Parathyroid adenoma (tissue), 2 donors: ENCODE data around the gene NAV2.
A peak's percentile ranks its signal among the peaks of the same experiment; 100 is the strongest.

Experiments used
- H2AFZ ChIP-seq: fragments of 300-600 bp; sonication (generic); one replicate; pipeline ENCODE4 v1.7.0; 2017; ENCODE audit warnings: antibody characterized with exemption, mild to moderate bottlenecking
- H3K27ac ChIP-seq: fragments of 300-600 bp; sonication (generic); one replicate; pipeline ENCODE4 v1.7.0; 2017
- H3K27me3 ChIP-seq: fragments of 300-600 bp; sonication (generic); one replicate; pipeline ENCODE4 v1.7.0; 2017; ENCODE audit warnings: low read length; ENCODE audit not compliant: control insufficient read depth, insufficient read depth
- H3K36me3 ChIP-seq: fragments of 300-600 bp; sonication (generic); one replicate; pipeline ENCODE4 v1.7.0; 2017; ENCODE audit warnings: low read length; ENCODE audit not compliant: control insufficient read depth, insufficient read depth
- H3K4me1 ChIP-seq: fragments of 300-600 bp; sonication (generic); one replicate; pipeline ENCODE4 v1.7.0; 2017; ENCODE audit warnings: control low read depth
- H3K4me2 ChIP-seq: fragments of 300-600 bp; sonication (generic); one replicate; pipeline ENCODE4 v1.7.0; 2017; ENCODE audit warnings: low read length
- H3K4me3 ChIP-seq: fragments of 300-600 bp; sonication (generic); one replicate; pipeline ENCODE4 v1.7.0; 2017; ENCODE audit warnings: low read depth, low read length
- H3K79me2 ChIP-seq: fragments of 300-600 bp; sonication (generic); one replicate; pipeline ENCODE4 v1.7.0; 2017; ENCODE audit warnings: control low read depth
- H3K9ac ChIP-seq: fragments of 300-600 bp; sonication (generic); one replicate; pipeline ENCODE4 v1.7.0; 2017; ENCODE audit warnings: mild to moderate bottlenecking
- H3K9me3 ChIP-seq: fragments of 300-600 bp; sonication (generic); one replicate; pipeline ENCODE4 v1.7.0; 2017; ENCODE audit warnings: low read length; ENCODE audit not compliant: control insufficient read depth
- CTCF ChIP-seq: fragments of 300-600 bp; sonication (generic); IDR thresholded peaks from one replicate; pipeline ENCODE4 v1.7.0; 2017; ENCODE audit warnings: antibody characterized with exemption, mild to moderate bottlenecking
- donor health status: primary hyperparathyroidism.

The NAV2 gene

DNA sequence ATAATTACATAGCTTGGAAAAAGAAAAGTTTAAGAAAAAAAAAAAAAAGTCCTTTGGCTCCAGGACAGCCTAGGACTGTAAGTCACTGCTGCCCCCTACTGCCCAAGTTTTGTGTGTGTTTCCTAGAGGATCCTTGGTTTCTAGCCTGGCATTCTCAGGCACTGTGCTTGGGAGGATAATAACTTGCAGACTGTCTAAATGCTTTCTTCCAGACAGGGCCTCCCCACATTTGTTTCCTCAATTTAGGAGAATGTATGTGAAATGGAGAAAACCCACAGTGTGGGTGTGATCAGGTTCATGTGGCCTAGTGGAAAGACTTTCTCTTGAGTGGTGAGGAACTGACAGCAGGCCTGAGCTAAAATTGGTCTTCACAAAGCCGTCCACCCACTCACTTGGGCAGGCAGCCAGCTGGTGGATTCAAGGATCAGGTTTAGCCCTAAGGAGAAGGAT, 191.0 kb downstream of the NAV2 start:
- peak; percentile 56 for TF ChIP-seq CTCF

DNA sequence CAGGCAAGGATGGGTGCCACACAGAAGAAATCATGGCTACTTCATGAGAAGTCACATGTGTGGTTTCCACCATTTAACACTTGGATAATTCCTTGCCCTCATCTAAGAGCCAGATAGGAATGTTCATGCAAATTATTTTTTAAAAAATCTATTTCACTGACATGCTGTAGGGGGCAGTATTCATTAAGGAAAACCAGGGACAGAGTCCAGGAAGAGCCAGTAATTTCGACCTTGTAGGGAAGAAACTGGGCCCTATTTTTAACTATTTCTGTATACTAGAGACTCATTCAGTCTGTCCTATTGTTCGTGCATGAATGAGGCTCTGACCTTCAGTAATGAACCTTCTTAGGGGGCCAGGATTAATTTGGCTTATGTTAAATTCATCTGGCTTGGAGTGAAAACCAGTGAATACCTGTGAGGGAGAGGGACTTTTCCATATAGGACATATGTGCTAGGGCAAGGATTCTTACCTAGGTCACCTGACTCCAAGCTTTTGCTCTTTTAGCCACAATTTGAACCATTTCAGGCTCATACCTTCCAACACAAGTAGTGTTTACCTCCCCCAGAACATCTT, 192.7 kb downstream of the NAV2 start:
- Histone ChIP-seq H3K27ac (no peak overlapping the region), H3K27me3 (no peaks in the 10 kb centered on the region), H3K36me3 (no peaks in the 10 kb centered on the region), H2AFZ (no peak overlapping the region), H3K9ac (no peak overlapping the region), H3K9me3 (no peaks in the 10 kb centered on the region), H3K4me1 (no peaks in the 10 kb centered on the region), H3K4me3 (no peak overlapping the region), H3K4me2 (no peak overlapping the region), H3K79me2 (no peaks in the 10 kb centered on the region)
- TF ChIP-seq CTCF: peak; percentile 23

More for the DNA sequence above, 191.0 kb downstream of the NAV2 start:
- H3K4me1 ChIP-seq: no peaks in the 10 kb centered on the region
- H3K4me3 ChIP-seq: no peak overlapping the region
- H3K79me2 ChIP-seq: no peaks in the 10 kb centered on the region
- no peak overlapping the region for H3K4me2 ChIP-seq
- H3K9ac ChIP-seq: no peak overlapping the region
- no peaks in the 10 kb centered on the region for H3K36me3 ChIP-seq
- no peaks in the 10 kb centered on the region for H3K9me3 ChIP-seq
- H2AFZ ChIP-seq: no peak overlapping the region
- H3K27me3 ChIP-seq: no peaks in the 10 kb centered on the region
- H3K27ac ChIP-seq: no peak overlapping the region

- Histone ChIP-seq H3K4me3 (no peak overlapping the region), H3K79me2 (no peaks in the 10 kb centered on the region), H3K9ac (no peak overlapping the region), H3K36me3 (no peaks in the 10 kb centered on the region), H2AFZ (no peak overlapping the region), H3K27ac (no peak overlapping the region), H3K4me2 (no peak overlapping the region), H3K27me3 (no peaks in the 10 kb centered on the region), H3K4me1 (no peaks in the 10 kb centered on the region), H3K9me3 (no peaks in the 10 kb centered on the region)
- no peak for TF ChIP-seq CTCF
Observed at GRCh38 chr11:19906126-19906525, 193.5 kb downstream of the NAV2 start.

DNA sequence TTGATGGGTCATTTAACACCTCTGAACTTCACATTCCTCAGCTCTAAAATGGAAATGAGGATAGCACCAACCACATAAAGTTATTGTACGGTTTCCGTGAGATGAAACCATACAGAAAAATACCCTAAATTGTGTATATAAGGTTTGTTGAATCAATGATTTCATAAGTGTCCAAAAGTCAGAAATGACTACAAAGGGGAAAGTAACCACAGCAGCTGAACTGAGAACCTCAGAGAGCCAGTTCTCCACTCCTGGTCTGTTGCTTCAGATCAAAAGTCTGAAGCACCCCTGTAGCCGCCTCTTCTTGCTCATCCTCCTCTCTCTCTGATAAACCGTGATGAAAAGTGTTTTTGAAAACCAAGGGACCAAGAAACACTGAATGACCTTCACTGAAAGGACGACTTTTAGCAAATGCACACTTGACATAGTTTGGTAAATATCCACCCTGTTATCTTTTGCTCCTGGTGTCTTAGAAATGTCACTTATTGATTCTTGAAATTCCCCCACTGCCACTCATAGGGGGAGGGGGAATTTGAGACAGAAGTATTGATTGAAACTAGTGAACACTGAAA, 194.5 kb downstream of the NAV2 start:
- Histone ChIP-seq H3K9me3 (no peaks in the 10 kb centered on the region), H3K4me1 (no peaks in the 10 kb centered on the region), H3K27ac (no peak overlapping the region), H3K4me3 (no peak overlapping the region), H3K27me3 (no peaks in the 10 kb centered on the region), H3K36me3 (no peaks in the 10 kb centered on the region), H3K79me2 (no peaks in the 10 kb centered on the region), H2AFZ (no peak overlapping the region), H3K4me2 (no peak overlapping the region), H3K9ac (no peak overlapping the region)
- no peak for TF ChIP-seq CTCF

GRCh38 chr11:19907839-19908238, 195.2 kb downstream of the NAV2 start:
- H3K27me3 ChIP-seq: no peaks in the 10 kb centered on the region
- no peaks in the 10 kb centered on the region for H3K36me3 ChIP-seq
- H3K4me2 ChIP-seq: no peak overlapping the region
- no peaks in the 10 kb centered on the region for H3K79me2 ChIP-seq
- H3K4me3 ChIP-seq: no peak overlapping the region
- H3K9ac ChIP-seq: no peak overlapping the region
- H2AFZ ChIP-seq: no peak overlapping the region
- no peaks in the 10 kb centered on the region for H3K9me3 ChIP-seq
- H3K27ac ChIP-seq: no peak overlapping the region
- H3K4me1 ChIP-seq: no peaks in the 10 kb centered on the region
- no peak for TF ChIP-seq CTCF
